ENCODE data around the gene ANKFN1.
A peak's percentile ranks its signal among the peaks of the same experiment; 100 is the strongest.
"Not testable (repeated sequence)": the region's sequence is repeated elsewhere in the genome, so short reads cannot be mapped to it uniquely, and the experiment has no call there.

Gene ANKFN1

DNA sequence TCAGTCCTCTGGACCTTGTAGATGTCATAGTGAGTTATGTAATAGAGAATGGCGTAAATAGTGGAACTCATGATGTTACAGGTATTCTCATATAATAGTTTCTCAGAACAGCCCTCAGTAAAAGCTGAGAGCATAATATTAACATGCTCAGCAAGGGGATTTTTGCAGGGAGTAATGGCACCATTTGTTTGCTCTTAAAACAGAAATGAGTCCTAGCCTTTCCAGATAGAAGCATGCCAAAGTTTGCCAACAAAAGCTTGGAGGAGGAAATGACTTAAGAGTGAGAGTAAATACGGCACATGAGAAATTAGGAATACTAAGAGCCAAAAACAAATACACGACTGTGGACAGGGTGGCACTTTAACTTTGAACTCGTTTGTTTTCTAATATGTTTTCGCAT lies 198.4 kb downstream of the ANKFN1 start:
- peak; percentile 59 for DNase-seq

DNA sequence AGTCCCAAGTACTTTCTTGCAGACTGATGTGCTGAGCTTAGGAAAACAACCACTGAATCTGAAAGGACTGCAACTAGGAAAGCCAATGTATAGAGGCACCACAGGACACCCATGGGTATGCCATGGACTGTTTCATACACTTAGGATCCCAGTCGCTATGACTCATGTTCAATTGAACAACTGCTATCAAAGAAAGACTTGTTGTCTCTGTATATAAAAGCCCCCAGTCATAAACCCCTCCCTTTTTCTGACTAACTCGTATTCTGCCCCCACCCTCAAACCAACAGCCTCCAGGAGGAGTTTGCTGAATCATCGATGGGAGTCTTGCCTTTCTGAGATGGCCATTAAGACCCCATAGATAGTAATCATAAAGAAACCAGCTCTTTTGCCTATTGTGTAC lies 205.4 kb downstream of the ANKFN1 start:
- DNase-seq = no peak

DNA sequence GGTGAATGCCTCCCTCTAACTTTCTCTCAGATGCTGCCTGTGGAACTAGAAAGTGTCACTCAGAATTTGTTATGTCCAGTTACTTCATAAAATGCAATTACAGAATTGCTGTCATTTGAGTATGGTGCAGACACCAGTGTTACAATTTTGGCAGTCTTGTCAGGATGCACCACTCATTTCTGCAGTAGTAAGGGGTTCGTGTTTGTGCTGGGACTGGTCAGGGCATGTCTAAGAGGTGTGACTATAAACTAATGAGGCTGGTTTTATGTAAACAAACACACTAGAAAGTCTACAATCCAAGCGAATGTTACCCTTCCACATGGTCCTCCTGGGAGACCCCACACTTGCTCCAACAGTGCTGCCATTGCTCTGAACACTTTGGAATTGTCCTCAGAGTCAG lies 206.2 kb downstream of the ANKFN1 start:
- DNase-seq = no peak

DNA sequence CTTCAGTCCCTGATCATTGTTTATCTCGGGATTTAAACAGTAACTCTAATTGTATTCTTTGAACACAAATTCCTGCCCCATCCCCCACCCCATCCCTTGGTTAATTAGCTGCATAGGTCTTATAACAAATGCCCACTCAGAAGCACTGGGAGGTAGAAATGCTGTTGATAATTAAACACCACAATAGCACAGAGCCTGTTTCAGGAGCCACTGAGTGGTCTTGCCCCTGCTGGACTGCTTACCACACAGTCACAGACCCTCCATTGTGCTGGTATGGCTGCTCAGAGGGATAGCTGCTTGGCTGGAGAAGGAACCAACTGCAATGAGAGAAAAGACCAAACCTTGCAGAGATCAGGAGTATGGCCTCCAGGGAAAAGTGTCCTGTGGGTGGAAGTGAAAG lies 214.1 kb downstream of the ANKFN1 start:
- no peak for DNase-seq

DNA sequence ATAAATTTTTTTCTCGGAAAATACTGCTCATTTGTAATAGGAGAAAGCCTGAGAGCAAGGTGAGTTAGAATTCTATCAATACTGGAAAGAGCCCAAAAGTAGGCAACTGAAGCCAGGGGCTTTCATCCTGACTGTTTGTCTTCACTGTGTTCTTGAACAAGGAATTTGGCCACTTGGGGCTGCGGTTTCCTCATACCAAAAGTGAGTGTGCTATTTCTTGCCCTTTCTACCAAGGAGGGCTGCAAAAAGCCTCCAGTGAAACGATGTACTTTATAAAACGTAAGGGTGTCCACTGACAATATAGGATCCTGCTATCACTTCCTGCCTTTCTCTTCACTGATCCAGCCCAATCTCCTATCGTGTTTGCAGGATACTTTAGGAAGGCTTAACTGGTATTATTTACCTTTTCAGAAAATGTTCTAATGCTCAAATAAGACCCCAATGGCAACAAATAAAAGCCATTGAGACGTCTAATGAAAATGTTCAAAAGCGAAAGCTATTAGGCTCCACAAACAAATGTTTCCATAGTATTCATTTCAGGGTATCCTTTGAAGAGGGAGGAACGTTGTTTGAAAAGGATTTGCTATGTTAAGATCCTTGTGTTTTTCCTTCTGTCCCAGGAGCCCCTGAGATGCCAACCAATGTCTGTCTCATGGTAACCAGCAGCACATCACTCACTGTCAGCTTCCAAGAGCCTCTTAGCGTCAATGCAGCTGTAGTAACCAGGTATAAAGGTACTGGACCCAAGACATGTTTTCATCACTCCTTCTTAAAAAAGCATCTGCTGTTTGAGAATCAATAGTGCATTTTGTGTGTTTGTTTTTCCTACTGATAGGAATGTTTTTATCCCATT lies 220.9 kb downstream of the ANKFN1 start:
- DNase-seq = no peak

DNA sequence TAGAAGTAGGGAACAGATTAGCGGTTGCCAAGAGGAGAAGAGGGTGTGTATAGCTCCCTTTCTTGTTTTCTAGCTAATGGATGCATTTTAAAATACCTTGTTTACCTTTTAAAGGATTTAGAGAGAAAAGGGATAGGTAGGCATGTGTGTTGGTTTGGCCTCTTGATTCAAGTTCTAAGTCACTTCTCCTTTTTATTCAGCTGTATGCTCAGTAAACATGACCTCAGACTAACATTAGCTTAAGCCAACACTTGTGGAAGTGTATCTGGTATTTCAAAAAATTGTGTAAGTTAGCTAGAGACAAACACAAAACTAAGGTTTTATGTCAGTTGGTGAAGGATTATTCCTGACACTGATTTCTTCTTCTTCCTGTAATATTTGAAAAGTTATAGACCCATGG lies 236.1 kb downstream of the ANKFN1 start:
- no peak for DNase-seq

DNA sequence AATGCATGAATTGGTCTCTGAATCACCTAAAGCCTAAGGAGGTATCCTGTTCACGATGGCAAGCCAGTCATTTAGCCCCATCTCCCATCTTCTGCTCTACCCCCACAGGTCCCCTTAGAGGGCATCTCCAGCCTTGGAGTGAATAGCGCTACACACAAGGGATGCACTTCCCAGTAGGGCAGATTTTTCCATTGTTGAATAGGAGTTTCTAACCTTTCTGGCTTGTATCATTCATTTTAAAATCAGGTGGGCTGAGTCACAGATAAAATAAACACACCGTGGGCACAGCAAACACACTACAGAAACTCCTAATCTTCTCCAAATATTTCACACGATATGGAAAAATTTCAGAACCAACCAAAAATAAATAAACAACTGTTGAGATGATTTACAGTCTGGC lies 239.0 kb downstream of the ANKFN1 start:
- DNase-seq = no peak

DNA sequence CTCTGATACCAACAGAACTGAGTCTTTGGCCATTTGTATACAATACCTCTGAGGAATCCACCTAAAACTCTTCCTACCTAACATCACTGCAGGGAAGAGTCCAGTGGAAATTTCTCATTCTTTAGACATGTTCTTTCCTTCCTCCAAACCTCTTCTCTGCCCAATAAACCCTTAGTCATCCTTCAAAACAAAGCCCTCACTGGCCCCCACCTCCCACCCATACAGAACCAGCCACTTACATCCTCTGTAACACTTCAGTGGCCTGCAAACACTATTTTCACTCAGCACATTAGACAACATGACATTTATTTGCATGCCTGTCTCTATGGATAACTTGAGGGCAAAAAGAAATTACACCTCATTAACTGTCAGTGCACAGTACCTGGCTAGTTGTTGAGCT lies 239.9 kb downstream of the ANKFN1 start:
- DNase-seq = no peak

DNA sequence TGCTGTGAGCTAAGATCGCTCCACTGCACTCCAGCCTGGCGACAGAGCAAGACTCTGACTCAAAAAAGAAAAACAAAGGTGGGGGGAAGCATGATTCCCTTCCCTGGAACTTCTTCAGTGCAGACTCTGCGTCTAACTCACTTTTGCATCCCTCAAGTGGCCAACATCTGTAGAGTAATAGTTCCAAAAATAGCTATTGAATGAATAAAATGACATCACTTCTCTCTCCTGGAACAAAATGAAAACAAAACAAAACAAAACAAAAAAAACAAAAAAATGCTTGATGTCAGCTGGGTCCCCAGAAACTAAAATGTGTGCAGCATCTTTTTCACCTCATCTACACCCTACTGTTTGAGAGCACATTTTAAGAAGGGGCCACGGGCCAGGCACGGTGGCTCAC lies 242.5 kb downstream of the ANKFN1 start:
- no peak for DNase-seq

DNA sequence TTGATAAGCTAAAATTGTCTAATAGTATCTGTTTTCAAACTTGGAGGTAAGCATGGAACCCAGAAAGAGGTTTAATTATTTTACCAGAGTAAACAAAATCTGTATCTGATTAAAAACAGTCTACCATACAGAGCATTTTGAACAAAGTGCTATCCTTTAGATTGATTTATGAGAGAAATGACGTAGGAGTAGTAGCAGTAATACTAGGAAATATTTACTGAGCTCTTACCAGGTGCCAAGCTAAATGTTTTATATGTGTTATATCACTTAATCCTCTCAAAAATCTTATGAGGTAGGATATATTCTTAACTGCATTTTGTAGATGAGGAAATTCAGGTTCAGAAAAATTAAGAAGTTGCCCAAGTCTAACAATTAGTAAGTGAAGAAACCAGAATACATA lies 253.8 kb downstream of the ANKFN1 start:
- DNase-seq = no peak

DNA sequence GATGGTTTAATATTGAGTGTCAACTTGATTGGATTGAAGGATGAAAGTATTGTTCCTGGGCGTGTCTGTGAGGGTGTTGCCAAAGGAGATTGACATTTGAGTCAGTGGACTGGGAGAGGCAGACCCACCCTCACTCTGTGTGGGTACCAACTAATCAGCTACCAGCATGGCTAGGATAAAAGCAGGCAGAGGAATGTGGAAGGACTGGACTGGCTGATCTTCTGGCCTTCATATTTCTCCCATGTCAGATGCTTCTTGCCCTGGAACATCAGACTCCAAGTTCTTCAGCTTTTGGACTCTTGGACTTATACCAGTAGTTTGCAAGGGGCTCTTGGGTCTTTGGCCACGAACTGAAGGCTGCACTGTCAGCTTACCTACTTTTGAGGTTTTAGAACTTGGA lies 259.1 kb downstream of the ANKFN1 start:
- DNase-seq = not testable (repeated sequence)

DNA sequence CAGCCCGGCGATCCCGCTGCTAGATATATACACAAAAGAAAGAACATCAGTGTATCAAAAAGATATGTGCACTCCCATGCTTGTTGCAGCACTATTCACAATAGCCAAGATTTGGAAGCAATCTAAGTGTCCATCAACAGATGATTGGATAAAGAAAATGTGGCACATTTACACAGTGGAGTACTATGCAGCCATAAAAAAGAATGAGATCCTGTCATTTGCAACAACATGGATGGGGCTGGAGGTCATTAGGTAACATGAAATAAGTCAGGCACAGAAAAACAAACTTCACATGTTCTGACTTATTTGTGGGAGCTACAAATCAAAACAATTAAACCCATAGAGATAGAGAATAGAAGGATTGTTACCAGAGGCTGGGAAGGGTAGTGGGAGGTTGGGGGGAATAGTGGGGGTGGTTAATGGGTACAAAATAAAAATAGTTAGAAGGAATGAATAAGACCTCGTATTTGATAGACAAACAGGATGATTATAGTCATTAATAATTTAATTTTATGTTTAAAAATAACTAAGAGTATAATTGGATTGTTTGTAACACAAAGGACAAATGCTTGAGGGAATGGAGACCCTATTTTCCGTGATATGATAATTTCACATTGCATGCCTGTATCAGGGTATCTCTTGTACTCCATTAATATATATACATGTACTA lies 263.5 kb downstream of the ANKFN1 start:
- DNase-seq = no peak

DNA sequence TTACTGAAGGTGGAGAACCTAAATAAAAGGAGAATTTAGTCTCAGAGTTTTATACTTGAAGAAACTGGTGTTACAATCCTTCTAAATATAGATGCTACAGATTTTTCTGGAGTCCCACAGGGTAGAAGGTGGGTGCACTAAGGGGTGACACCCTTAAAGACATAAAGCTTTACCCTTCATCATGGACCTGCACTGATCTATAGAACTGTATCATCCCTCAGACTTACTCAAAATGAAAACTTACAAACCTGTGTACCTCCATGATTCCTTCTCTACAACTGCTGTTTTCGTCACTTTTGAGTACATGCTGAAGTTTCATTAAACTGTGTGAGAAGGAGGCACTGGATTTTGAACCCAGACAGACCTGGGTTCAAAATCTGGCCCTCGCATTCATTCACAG lies 270.7 kb downstream of the ANKFN1 start:
- no peak for DNase-seq

DNA sequence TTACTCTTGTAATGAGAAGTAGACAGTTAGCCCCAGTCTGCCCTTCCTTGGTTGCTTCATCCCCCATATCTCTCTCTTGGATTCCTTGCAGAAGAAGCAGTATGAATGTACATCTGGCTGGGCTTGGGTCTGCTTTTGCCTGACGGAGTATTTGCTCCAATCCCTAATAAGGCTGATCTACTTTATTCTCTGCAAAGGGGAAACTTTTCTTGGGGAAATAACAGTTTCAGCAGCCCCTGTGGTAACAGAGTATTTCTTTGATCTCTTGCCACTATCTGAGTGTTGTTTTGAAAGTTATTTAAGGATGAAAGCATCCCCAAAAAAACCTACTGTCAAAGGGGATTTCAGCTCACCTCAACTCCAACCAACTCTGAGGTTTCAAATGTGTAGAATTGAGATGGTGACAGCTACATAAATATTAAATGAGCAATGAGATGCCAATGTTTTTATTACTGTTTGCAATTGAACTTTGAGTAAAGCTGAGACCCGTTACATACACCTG lies 271.3 kb downstream of the ANKFN1 start:
- DNase-seq = no peak

DNA sequence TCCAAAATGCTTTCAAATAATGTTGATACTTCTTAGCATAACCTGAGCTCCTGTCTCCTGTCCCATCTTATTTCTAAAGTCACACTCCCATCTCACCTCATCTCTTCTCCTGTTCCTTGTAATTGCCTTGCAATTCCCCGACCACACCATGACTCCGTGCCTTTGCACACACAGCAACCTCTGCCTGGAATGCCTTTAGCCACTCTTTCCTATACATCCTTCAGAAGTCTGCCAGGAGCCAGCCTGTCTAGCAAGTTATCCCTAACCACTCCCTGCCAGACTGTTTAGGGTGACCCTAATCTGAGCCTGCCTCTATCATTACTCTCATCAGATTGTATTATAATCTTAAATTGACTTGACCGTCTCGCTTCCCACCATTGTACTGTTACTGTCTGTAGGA lies 272.2 kb downstream of the ANKFN1 start:
- no peak for DNase-seq

DNA sequence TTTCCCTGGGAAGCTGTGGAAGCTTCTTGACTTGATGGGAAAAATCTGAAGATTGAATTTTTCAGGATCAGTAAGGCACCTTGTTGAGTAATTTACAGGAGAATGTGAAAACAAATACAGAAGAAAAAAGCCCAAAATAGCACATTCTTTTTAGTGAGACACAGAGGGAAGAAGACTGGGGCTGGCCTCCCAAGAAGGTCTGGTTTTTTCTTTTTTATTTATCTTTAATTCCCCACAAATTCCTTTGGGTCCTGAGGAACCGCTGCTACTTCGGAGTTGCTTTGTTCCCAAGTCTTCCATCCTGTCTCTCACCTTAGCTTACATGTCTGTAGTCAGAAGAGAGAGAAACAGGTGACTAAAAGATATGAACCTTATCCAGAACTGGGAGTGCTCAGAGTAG lies 273.6 kb downstream of the ANKFN1 start:
- no peak for DNase-seq

DNA sequence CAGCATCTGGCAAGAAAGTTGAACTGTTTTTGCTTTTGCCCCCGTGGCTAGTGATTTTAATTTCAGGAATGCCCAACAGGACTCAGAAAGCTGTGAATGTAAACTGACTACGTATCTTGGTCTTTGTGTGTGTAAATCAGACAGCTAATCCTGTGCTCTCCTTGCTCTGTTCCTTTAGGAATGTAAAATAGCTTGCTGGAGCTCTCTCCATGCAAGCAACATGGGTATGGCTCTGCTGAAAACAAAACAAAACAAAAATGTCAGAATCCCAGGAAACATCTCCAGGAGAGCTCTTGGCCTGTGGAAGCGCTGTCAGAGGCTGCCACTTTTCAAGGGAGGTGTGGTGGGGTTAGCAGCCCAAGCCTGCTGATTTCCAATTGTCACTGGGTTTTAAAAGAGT lies 278.5 kb downstream of the ANKFN1 start:
- no peak for DNase-seq

DNA sequence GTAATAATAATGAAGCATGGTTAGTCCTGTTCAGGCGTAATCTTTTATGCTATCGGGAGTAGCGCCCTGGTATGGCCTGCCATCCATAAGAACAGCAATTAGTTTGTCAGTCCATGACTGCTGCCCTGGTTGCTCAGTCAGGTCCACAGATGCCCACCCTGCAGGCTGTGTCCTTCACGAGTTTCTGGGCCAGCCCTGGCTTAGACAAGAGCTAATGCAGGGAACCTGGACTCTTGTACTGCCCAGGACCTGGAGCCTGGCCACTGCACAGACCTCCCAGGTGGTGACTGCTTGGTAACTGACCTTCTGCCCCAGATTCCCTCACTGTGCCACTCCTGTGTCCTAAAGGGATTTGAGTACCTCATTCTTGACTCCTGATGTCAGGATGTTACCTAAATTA lies 279.2 kb downstream of the ANKFN1 start:
- no peak for DNase-seq

DNA sequence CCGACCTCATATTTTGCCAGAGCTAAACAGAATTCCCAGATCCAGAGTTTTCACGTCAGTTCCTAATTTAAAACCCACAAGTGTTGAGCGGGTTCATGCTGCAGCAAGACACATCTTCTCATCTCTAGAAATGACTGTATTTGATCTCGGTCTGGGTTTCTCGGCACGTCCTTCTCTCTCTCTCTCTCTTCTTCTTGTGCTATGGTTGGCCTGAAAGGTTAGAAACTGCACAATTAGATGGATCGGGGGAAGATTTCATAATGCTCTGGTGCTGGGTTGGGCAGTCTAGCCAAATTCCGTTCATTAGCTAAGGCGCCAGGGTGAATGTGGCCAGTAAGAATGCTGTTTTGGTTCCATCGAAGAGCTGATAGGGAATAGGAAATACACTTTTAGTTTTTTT lies 281.3 kb downstream of the ANKFN1 start:
- no peak for DNase-seq

DNA sequence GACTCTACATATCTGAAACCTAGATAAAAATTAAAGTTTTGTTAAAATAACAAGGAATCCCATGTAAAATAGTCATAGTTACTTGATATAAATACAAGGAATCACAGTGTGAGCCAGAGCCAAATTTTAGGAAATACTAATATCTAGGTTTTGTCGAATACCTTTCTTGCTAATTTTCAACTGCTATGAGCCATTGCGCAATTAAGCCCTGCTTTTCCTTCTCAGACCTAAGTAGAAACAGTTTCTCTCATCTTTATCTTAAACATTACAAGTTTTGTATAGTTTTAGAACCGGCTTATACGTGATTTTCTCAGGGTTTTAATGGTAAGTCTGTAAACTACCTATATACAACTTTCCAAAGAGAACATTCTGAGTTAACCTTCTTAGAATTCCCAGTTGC lies 282.9 kb downstream of the ANKFN1 start:
- DNase-seq = no peak

DNA sequence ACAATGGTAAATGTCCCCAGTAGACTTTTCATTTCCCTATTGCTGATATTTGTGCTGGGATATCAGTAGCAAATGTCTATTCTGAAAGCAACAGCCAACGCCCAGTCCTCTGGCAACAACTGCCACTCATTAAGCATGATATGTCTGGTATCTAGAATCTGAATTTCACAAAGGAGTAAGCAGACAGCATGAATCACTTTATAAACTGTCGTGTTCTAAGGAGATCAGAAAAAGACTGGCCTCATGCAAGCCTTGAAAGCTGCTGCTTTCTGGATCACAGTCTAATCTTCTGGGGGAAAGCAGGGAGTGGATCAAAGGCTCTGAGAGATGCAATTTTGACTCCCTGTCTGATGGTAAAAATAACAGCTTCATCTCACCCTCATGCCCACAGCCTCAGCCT lies 287.1 kb downstream of the ANKFN1 start:
- DNase-seq = no peak

DNA sequence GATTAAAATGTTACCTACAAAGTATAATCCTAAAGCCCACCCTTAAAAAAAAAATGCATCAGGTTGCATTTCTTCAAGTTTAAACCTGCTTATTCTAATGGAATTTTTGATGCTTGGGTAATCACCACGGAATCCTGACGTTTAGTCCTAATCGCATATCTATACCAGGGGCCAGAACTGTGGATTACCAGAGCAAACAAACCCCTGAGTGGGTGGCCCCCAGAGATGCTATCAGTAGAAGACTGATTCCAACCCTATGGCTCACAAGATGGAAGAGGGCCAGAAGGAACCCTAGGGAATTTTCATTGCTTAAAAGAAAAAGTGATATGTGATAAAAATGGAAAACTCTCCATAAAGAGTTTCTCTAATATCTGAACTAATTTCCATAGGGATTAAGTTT lies 288.0 kb downstream of the ANKFN1 start:
- DNase-seq = no peak

DNA sequence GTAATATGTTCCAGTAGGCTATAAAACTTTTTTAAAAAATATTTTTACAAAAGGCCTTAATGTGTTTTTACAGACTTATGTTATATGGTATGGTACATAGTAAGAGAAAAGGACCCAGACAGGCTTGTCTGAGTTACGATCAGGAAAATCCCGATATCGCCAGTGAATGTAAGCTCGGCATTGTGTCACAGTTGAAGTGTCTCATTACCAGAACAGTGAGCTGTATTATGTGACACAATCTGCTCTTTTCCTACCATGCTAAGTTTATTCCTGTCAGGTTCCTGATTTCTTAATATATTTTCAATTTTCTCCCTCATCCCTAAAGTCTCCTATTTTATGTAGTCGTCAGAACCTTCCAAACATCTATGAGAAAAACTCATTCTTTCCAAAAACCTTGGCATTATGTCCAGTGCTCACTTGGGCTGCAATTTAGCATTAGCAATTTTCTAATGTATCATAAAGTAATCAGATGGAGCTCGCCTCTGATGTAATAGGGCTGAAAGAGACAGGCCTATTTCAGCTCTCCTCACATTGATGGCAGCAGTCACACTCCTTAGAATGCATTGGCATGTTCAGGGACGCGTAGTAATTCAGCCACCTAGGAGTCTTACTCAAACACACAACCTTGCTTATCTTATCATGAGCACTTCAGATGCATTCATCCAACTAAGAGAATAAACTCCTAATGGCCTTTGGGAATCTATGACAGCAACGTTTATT lies 292.6 kb downstream of the ANKFN1 start:
- no peak for DNase-seq

DNA sequence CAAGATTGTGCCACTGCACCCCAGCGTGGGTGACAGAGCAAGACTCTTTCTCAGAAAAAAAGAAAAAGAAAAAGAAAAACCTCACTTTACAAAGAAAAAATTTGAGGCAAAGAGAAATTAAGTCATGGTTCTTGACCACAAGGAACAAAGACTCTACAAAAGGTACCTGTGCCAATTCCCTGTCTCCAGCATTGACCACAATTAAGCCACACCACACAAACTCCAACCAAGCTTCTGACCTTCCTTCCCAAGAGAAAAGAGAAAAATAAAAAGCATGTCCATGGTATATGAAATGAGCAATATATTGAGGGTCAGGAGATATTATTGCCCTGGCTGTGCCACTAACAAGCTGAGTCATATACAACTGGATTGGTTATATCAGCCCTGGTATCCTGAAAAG lies 293.9 kb downstream of the ANKFN1 start:
- no peak for DNase-seq
